HepG2 (cell line): ENCODE results near the gene KRT12. TPM values are rescaled to one million over a fixed set of nuclear protein-coding genes. Genes with fewer than 3 reads are reported as not detected.
A peak's percentile ranks its signal among the peaks of the same experiment; 100 is the strongest.

Source experiments
- HNRNPUL1 ChIP-seq: fragments of 200-400 bp; formaldehyde crosslinking; IDR thresholded peaks from 2 replicates; pipeline ENCODE4 v1.6.1; 2017; ENCODE audit warnings: low read depth, mild to moderate bottlenecking, low read length, moderate library complexity
- JDP2 ChIP-seq: sonication (generic); formaldehyde crosslinking; IDR thresholded peaks from 2 replicates; pipeline ENCODE4 v1.8.1; 2022; ENCODE audit warnings: missing genetic modification reagents, borderline replicate concordance
- SIX4 ChIP-seq: sonication (generic); formaldehyde crosslinking; IDR thresholded peaks from 2 replicates; pipeline ENCODE4 v1.4.0; 2020; ENCODE audit warnings: missing genetic modification reagents
- SMAD9 ChIP-seq: sonication (generic); formaldehyde crosslinking; IDR thresholded peaks from 2 replicates; pipeline ENCODE4 v1.5.1; 2020; ENCODE audit warnings: mild to moderate bottlenecking, missing genetic modification reagents
- SMARCE1 ChIP-seq: fragments of 450-650 bp; IDR thresholded peaks from 2 replicates; pipeline ENCODE4 v1.6.1; 2017; ENCODE audit warnings: borderline replicate concordance
- SRY ChIP-seq: sonication (generic); formaldehyde crosslinking; IDR thresholded peaks from 2 replicates; pipeline ENCODE4 v1.8.0; 2022; ENCODE audit warnings: mild to moderate bottlenecking, missing genetic modification reagents
- TBP ChIP-seq: sonication (generic); formaldehyde crosslinking; IDR thresholded peaks from 2 replicates; pipeline ENCODE4 v1.5.0; 2020; ENCODE audit warnings: missing genetic modification reagents
- U2AF2 ChIP-seq: fragments of 200-400 bp; formaldehyde crosslinking; IDR thresholded peaks from 2 replicates; pipeline ENCODE4 v1.6.1; 2017; ENCODE audit warnings: low read depth, mild to moderate bottlenecking, low read length
- ZMYM2 ChIP-seq: sonication (generic); formaldehyde crosslinking; IDR thresholded peaks from 2 replicates; pipeline ENCODE4 v1.8.0; 2022; ENCODE audit warnings: mild to moderate bottlenecking, missing genetic modification reagents
- ZMYM4 ChIP-seq: sonication (generic); formaldehyde crosslinking; IDR thresholded peaks from 2 replicates; pipeline ENCODE4 v1.8.1; 2023; ENCODE audit warnings: mild to moderate bottlenecking, missing genetic modification reagents
- ZNF292 ChIP-seq: sonication (generic); formaldehyde crosslinking; IDR thresholded peaks from 2 replicates; pipeline ENCODE4 v1.8.1; 2022; ENCODE audit warnings: mild to moderate bottlenecking, low read depth, missing genetic modification reagents, borderline replicate concordance
- ZNF367 ChIP-seq: sonication (generic); formaldehyde crosslinking; IDR thresholded peaks from 2 replicates; pipeline ENCODE4 v1.4.0; 2020; ENCODE audit warnings: missing genetic modification reagents, borderline replicate concordance
- ZNF782 ChIP-seq: sonication (generic); formaldehyde crosslinking; IDR thresholded peaks from 2 replicates; pipeline ENCODE4 v1.4.0; 2020; ENCODE audit warnings: missing genetic modification reagents, mild to moderate bottlenecking, borderline replicate concordance
- polyA plus RNA-seq, 8 experiments: library from polyadenylated mRNA; depleted of rRNA in 3 of 8; stranded (reverse) in 7 of 8; unstranded in 1 of 8; fragments of >200 nt; fragmentation: Illumina TruSeq in 4 of 8; extraction: Trizol in 4 of 8; gene quantifications; 2 replicates each; pipeline versions ENCODE4 v1.2.1 to v1.2.3, GENCODE V29; 2011 to 2016; ENCODE audit warnings: low read depth in 4 of 8, missing spikeins in 1 of 8, mixed read lengths in 1 of 8; ENCODE audit not compliant: insufficient read depth in 1 of 8
- total RNA-seq, 5 experiments: library from RNA; depleted of rRNA; stranded (reverse); fragments of >200 nt; fragmentation: Illumina TruSeq; extraction: Trizol; gene quantifications; 2 replicates each; pipeline ENCODE4 v1.2.3, GENCODE V29; 2016; ENCODE audit warnings: low read depth in 1 of 5
- TF ChIP-seq, protein P1 (sequence below): sonication (generic); formaldehyde crosslinking; IDR thresholded peaks from 2 replicates; pipeline ENCODE4 v1.5.0; 2020; ENCODE audit warnings: missing genetic modification reagents
- TF ChIP-seq, protein P2 (sequence below): sonication (generic); formaldehyde crosslinking; IDR thresholded peaks from 2 replicates; pipeline ENCODE4 v1.5.1; 2020; ENCODE audit warnings: mild to moderate bottlenecking, missing genetic modification reagents, moderate library complexity
- TF ChIP-seq, protein P3 (sequence below): IDR thresholded peaks from 2 replicates; pipeline ENCODE4 v1.6.1; 2018; ENCODE audit warnings: missing genetic modification reagents
- TF ChIP-seq, protein P4 (sequence below): sonication (generic); formaldehyde crosslinking; IDR thresholded peaks from 2 replicates; pipeline ENCODE4 v1.5.0; 2020; ENCODE audit warnings: missing genetic modification reagents
- TF ChIP-seq, protein P5 (sequence below): sonication (generic); formaldehyde crosslinking; IDR thresholded peaks from 2 replicates; pipeline ENCODE4 v1.4.0; 2020; ENCODE audit warnings: missing genetic modification reagents

Gene KRT12
- total and polyA plus RNA-seq, 2 of the 13 experiments (the other 11 are each of a cell fraction or from before 2014, with no cell fraction given) = 0.07 to 0.09 TPM

DNA sequence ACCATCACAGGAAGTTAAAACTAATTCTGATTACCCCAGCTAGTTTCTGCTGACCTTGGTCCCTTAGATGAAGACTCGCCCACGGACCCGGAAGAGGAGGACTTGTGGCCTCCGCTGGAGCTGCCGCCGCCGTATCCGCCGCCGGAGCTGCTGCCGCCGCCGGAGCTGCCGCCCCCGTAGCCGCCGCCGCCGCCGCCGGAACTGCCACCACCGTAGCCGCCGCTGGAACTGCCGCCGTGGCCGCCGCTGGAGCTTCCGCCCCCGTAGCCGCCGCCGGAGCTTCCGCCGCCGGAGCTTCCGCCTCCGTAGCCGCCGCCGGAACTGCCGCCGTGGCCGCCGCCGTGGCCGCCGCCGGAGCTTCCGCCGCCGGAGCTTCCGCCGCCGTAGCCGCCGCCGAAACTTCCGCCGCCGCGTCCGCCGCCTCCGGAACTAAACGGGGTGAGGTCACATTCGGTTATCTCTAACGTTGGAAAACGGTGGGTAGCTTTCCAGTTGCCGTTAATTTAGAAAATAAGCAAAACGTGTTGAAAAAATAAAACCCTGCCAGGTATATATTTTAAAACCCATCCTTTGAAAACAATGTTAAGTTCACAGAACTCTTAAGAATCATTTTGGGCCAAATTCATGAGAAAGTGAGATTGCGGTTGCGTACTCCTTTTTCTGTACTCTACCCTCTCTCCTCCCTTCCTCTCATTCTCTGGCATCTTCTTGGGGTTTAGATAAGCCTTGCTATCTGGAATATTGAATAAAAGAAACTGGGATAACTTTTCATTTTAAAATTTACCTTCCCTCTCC lies 48.1 kb downstream of the KRT12 start (continued):
- TF ChIP-seq ZNF292 = no peak
- TF ChIP-seq SMAD9 (CRISPR knock-in tag) = no peak
- no peak; the same call in 1 of the 2 replicates for TF ChIP-seq ZNF367 (CRISPR knock-in tag)
- 0 out of 2 replicates have a peak, but pooled peaks have one; percentile 40 for TF ChIP-seq ZMYM4
- no peak for TF ChIP-seq JDP2 (CRISPR knock-in tag)
- TF ChIP-seq, protein P1, sequence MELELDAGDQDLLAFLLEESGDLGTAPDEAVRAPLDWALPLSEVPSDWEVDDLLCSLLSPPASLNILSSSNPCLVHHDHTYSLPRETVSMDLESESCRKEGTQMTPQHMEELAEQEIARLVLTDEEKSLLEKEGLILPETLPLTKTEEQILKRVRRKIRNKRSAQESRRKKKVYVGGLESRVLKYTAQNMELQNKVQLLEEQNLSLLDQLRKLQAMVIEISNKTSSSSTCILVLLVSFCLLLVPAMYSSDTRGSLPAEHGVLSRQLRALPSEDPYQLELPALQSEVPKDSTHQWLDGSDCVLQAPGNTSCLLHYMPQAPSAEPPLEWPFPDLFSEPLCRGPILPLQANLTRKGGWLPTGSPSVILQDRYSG (CRISPR knock-in tag) = no peak
- TF ChIP-seq, protein P2, sequence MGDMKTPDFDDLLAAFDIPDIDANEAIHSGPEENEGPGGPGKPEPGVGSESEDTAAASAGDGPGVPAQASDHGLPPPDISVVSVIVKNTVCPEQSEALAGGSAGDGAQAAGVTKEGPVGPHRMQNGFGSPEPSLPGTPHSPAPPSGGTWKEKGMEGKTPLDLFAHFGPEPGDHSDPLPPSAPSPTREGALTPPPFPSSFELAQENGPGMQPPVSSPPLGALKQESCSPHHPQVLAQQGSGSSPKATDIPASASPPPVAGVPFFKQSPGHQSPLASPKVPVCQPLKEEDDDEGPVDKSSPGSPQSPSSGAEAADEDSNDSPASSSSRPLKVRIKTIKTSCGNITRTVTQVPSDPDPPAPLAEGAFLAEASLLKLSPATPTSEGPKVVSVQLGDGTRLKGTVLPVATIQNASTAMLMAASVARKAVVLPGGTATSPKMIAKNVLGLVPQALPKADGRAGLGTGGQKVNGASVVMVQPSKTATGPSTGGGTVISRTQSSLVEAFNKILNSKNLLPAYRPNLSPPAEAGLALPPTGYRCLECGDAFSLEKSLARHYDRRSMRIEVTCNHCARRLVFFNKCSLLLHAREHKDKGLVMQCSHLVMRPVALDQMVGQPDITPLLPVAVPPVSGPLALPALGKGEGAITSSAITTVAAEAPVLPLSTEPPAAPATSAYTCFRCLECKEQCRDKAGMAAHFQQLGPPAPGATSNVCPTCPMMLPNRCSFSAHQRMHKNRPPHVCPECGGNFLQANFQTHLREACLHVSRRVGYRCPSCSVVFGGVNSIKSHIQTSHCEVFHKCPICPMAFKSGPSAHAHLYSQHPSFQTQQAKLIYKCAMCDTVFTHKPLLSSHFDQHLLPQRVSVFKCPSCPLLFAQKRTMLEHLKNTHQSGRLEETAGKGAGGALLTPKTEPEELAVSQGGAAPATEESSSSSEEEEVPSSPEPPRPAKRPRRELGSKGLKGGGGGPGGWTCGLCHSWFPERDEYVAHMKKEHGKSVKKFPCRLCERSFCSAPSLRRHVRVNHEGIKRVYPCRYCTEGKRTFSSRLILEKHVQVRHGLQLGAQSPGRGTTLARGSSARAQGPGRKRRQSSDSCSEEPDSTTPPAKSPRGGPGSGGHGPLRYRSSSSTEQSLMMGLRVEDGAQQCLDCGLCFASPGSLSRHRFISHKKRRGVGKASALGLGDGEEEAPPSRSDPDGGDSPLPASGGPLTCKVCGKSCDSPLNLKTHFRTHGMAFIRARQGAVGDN (CRISPR knock-in tag) = peak; percentile 64
- no peak for TF ChIP-seq ZMYM2
- no peak for TF ChIP-seq SMARCE1
- TF ChIP-seq, protein P3, sequence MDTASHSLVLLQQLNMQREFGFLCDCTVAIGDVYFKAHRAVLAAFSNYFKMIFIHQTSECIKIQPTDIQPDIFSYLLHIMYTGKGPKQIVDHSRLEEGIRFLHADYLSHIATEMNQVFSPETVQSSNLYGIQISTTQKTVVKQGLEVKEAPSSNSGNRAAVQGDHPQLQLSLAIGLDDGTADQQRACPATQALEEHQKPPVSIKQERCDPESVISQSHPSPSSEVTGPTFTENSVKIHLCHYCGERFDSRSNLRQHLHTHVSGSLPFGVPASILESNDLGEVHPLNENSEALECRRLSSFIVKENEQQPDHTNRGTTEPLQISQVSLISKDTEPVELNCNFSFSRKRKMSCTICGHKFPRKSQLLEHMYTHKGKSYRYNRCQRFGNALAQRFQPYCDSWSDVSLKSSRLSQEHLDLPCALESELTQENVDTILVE (CRISPR knock-in tag) = peak; percentile 96
- TF ChIP-seq SRY (CRISPR knock-in tag) = no peak
- TF ChIP-seq, protein P4, sequence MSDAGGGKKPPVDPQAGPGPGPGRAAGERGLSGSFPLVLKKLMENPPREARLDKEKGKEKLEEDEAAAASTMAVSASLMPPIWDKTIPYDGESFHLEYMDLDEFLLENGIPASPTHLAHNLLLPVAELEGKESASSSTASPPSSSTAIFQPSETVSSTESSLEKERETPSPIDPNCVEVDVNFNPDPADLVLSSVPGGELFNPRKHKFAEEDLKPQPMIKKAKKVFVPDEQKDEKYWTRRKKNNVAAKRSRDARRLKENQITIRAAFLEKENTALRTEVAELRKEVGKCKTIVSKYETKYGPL (CRISPR knock-in tag) = no peak
- TF ChIP-seq U2AF2 = no peak
- no peak for TF ChIP-seq SIX4 (CRISPR knock-in tag)
- no peak for TF ChIP-seq ZNF782 (CRISPR knock-in tag)
- TF ChIP-seq, protein P5, sequence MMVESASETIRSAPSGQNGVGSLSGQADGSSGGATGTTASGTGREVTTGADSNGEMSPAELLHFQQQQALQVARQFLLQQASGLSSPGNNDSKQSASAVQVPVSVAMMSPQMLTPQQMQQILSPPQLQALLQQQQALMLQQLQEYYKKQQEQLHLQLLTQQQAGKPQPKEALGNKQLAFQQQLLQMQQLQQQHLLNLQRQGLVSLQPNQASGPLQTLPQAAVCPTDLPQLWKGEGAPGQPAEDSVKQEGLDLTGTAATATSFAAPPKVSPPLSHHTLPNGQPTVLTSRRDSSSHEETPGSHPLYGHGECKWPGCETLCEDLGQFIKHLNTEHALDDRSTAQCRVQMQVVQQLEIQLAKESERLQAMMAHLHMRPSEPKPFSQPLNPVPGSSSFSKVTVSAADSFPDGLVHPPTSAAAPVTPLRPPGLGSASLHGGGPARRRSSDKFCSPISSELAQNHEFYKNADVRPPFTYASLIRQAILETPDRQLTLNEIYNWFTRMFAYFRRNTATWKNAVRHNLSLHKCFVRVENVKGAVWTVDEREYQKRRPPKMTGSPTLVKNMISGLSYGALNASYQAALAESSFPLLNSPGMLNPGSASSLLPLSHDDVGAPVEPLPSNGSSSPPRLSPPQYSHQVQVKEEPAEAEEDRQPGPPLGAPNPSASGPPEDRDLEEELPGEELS (CRISPR knock-in tag) = no peak
- no peak for TF ChIP-seq TBP
- no peak for TF ChIP-seq HNRNPUL1
